Right lobe of liver (tissue), 6 donors: ENCODE data around the gene CHERP. TPM values are rescaled to one million over a fixed set of nuclear protein-coding genes. Genes with fewer than 3 reads are reported as not detected.

Experiments used
- ATAC-seq, 4 donors: fragments of 200-7000 bp; cut with Tn5 transposase; one replicate each; pipeline ENCODE4 v1.9.1; 2020; ENCODE audit warnings: mild to moderate bottlenecking in 4 of 4, moderate library complexity in 4 of 4
- DNase-seq, 3 donors: peaks; one replicate each; pipeline ENCODE4 v3.0.0-alpha.2; 2020
- H3K27ac ChIP-seq, 3 donors: fragments of 200-600 bp; one replicate each; pipeline ENCODE4 v1.8.0; 2022
- H3K27me3 ChIP-seq, 2 donors: fragments of 200-600 bp; one replicate each; pipeline ENCODE4 v1.8.0; 2022
- H3K36me3 ChIP-seq, 4 donors: fragments of 200-600 bp; sonication (generic) in 1 of 4; one replicate each; pipeline versions ENCODE4 v1.5.1 to v1.8.0; 2017 to 2022; ENCODE audit warnings: control low read depth in 1 of 4
- H3K4me1 ChIP-seq, 4 donors: fragments of 200-600 bp; sonication (generic) in 1 of 4; one replicate each; pipeline versions ENCODE4 v1.5.1 to v1.8.0; 2017 to 2022; ENCODE audit warnings: control low read depth in 1 of 4
- H3K4me3 ChIP-seq, 3 donors: fragments of 200-600 bp; one replicate each; pipeline ENCODE4 v1.8.0; 2022
- H3K9me3 ChIP-seq, 4 donors: fragments of 200-600 bp; sonication (generic) in 1 of 4; one replicate each; pipeline versions ENCODE4 v1.5.1 to v1.8.0; 2017 to 2022; ENCODE audit warnings: control low read depth in 1 of 4
- POLR2A ChIP-seq: fragments of 450-650 bp; IDR thresholded peaks from one replicate; pipeline ENCODE4 v1.6.1; 2017; ENCODE audit warnings: antibody characterized with exemption, mild to moderate bottlenecking
- whole genome bisulfite sequencing: methylation state at CpG from one replicate; pipeline ENCODE4 v1.1.6; 2018; ENCODE audit warnings: low coverage, low lambda C conversion rate; ENCODE audit not compliant: insufficient coverage; ENCODE audit errors: missing lambda C conversion rate; 5-methylcytosine and 5-hydroxymethylcytosine counted together
- intact Hi-C, 2 donors: fragments of 100-400 bp; cut with DNase I; formaldehyde crosslinking; loops; one replicate each; pipeline versions ENCODE4 v1.11.2 to v1.14.1; 2022
- total RNA-seq, 6 experiments: library from RNA; depleted of rRNA in 2 of 6; stranded (reverse); fragments of >200 nt in 2 of 6; fragmentation: NEBNext Ultra II Directional in 3 of 6; extraction: Animal tissue kit (Norgen Biotek cat#: 25700) in 3 of 6; gene quantifications; one replicate each; pipeline versions ENCODE4 v1.1.0 to v1.2.4, GENCODE V29; 2016 to 2023
- TF ChIP-seq, protein P1 (sequence below), 4 donors: fragments of 200-600 bp in 3 of 4; fragments of 450-650 bp in 1 of 4; IDR thresholded peaks; one replicate each; pipeline versions ENCODE4 v1.5.1 to v1.8.0; 2016 to 2022; ENCODE audit warnings: antibody characterized with exemption in 4 of 4, mild to moderate bottlenecking in 2 of 4
- donor health status: DM: no; HTN: yes; CAD: no.
- donor health status: DM: no; HTN: no; CAD: no.
- donor health status: DM: no; HTN: no; CAD: no.
- donor health status: DM: no; HTN: yes; CAD: no.
- donor health status: DM: no; HTN: yes; CAD: no.

The CHERP gene
- total RNA-seq, 6 experiments from 2014 or later = 6.8 to 26.2 (median 20.6) TPM

DNA sequence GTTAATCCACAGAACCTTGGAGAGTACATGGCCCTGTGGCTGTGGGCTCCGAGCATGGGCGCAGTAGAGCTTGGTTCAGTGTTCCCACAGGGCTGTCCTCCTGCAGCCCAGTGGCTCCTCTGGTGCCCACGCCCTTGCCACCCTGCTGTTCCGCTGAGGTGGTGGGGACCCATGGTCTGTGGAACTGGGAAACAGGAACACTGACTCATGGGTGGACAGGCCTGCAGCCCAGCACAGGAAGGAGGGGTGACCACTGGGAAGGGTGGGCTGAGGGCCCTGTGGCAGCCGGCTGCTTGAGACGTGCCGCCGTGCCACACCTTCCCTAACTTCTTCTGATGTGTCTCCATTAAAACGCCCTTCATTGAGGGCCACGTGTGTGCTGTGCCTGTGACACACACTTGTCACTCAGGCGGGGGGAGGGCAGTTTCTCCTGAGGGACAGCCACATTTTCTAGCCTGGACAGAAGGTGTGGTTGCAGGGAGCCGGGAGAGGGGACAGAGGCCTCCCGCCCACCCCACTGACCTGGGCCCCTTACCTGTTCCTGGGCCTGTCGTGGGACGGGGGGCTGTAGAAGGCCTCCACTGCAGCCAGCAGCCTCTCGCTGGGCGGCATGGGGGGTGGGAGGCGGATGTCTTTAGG is 21.1 kb downstream of the CHERP start:
- whole genome bisulfite sequencing = 83% methylated on average over 9 of the region's 18 CpGs
- intact Hi-C loops = no loop called here
- Histone ChIP-seq H3K9me3 (no peaks in the 10 kb centered on the region), H3K27me3 (no peaks in the 10 kb centered on the region), H3K4me3 (no peak overlapping the region), H3K27ac (no peak overlapping the region), H3K36me3 (peaks cover 0 to 81% (median 38%) of the 10 kb centered on the region in 4 donors), H3K4me1 (peaks cover 0 to 13% (median under 1%) of the 10 kb centered on the region in 4 donors)
- DNase-seq = no peak
- ATAC-seq = no peak
- no peak for TF ChIP-seq POLR2A
- TF ChIP-seq, protein P1, sequence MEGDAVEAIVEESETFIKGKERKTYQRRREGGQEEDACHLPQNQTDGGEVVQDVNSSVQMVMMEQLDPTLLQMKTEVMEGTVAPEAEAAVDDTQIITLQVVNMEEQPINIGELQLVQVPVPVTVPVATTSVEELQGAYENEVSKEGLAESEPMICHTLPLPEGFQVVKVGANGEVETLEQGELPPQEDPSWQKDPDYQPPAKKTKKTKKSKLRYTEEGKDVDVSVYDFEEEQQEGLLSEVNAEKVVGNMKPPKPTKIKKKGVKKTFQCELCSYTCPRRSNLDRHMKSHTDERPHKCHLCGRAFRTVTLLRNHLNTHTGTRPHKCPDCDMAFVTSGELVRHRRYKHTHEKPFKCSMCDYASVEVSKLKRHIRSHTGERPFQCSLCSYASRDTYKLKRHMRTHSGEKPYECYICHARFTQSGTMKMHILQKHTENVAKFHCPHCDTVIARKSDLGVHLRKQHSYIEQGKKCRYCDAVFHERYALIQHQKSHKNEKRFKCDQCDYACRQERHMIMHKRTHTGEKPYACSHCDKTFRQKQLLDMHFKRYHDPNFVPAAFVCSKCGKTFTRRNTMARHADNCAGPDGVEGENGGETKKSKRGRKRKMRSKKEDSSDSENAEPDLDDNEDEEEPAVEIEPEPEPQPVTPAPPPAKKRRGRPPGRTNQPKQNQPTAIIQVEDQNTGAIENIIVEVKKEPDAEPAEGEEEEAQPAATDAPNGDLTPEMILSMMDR (IDR thresholded peaks at IDR 0.05) = no peak

- 88% methylated on average over 10 of the region's 45 CpGs for WGBS
- no peak overlapping the region for H3K27ac ChIP-seq
- no peak for DNase-seq
- no peak for ATAC-seq
- peaks cover 0 to 73% (median 36%) of the 10 kb centered on the region in 4 donors for H3K36me3 ChIP-seq
- no peaks in the 10 kb centered on the region for H3K27me3 ChIP-seq
- H3K4me1 ChIP-seq = peaks cover 0 to 17% (median 4%) of the 10 kb centered on the region in 4 donors
- intact Hi-C loops = no loop called here
- TF ChIP-seq POLR2A = no peak
- TF ChIP-seq, protein P1 (IDR thresholded peaks at IDR 0.05) = no peak
- H3K9me3 ChIP-seq = no peaks in the 10 kb centered on the region
- H3K4me3 ChIP-seq = no peak overlapping the region
Measured at GRCh38 chr19:16520074-16520973, 21.9 kb downstream of the CHERP start.

GRCh38 chr19:16519230-16519687 is 23.0 kb downstream of the CHERP start:
- intact Hi-C loops = no loop called here
- no peak for TF ChIP-seq POLR2A
- TF ChIP-seq, protein P1 (IDR thresholded peaks at IDR 0.05) = no peak
- Histone ChIP-seq H3K4me1 (peaks cover 0 to 17% (median 4%) of the 10 kb centered on the region in 4 donors), H3K27ac (no peak overlapping the region), H3K9me3 (no peaks in the 10 kb centered on the region), H3K27me3 (no peaks in the 10 kb centered on the region), H3K36me3 (peaks cover 0 to 63% (median 31%) of the 10 kb centered on the region in 4 donors), H3K4me3 (no peak overlapping the region)
- ATAC-seq (no peak), DNase-seq (no peak)
- WGBS = 88% methylated on average over 5 of the region's 24 CpGs

- TF ChIP-seq POLR2A = no peak
- TF ChIP-seq, protein P1 (IDR thresholded peaks at IDR 0.05) = no peak
- intact Hi-C loops = no loop called here
- H3K4me3 ChIP-seq = no peak overlapping the region
- ATAC-seq = no peak
- H3K27me3 ChIP-seq = no peaks in the 10 kb centered on the region
- peaks cover 0 to 57% (median 28%) of the 10 kb centered on the region in 4 donors for H3K36me3 ChIP-seq
- no peaks in the 10 kb centered on the region for H3K9me3 ChIP-seq
- no peak overlapping the region for H3K27ac ChIP-seq
- WGBS = 76% methylated on average over 15 of the region's 33 CpGs
- H3K4me1 ChIP-seq = peaks cover 0 to 17% (median 4%) of the 10 kb centered on the region in 4 donors
- no peak for DNase-seq
Measured at GRCh38 chr19:16518483-16519229, 23.6 kb downstream of the CHERP start.
